ENCODE measurements around the gene DPH2.

GRCh38 chr1:43949678-43950077 is 20.1 kb upstream of the DPH2 start:
- no peak for TF ChIP-seq CTCF (IDR thresholded peaks at IDR 0.05)
- no peak for TF ChIP-seq EP300 (IDR thresholded peaks at IDR 0.05; ENCODE audit: low read depth)
- no peak for TF ChIP-seq POLR2A (IDR thresholded peaks at IDR 0.05)

Data from transverse colon (tissue), 3 donors.